Hepatocyte (in vitro differentiated cells): ENCODE measurements around the gene PI4KA. TPM values are rescaled to one million over a fixed set of nuclear protein-coding genes. Genes with fewer than 3 reads are reported as not detected.
A peak's percentile ranks its signal among the peaks of the same experiment; 100 is the strongest.

Source experiments
- DNase-seq: peaks from one replicate; pipeline ENCODE4 v3.0.0-alpha.2; 2016; ENCODE audit warnings: low spot score
- H2AFZ ChIP-seq: fragments of 200-600 bp; sonication (generic); 2 replicates; pipeline ENCODE4 v1.6.0; 2016; ENCODE audit warnings: antibody characterized with exemption, mild to moderate bottlenecking
- H3K27ac ChIP-seq: fragments of 200-600 bp; sonication (generic); 2 replicates; pipeline ENCODE4 v1.5.1; 2016; ENCODE audit warnings: mild to moderate bottlenecking
- H3K27me3 ChIP-seq: fragments of 200-600 bp; sonication (generic); 2 replicates; pipeline ENCODE4 v1.6.1; 2016
- H3K36me3 ChIP-seq: fragments of 200-600 bp; sonication (generic); replicated peaks from 2 replicates; pipeline ENCODE4 v1.5.1; 2016; ENCODE audit warnings: low read depth; ENCODE audit not compliant: insufficient read depth
- H3K4me1 ChIP-seq: fragments of 200-600 bp; sonication (generic); 2 replicates; pipeline ENCODE4 v1.5.1; 2016; ENCODE audit warnings: mild to moderate bottlenecking, moderate library complexity; ENCODE audit not compliant: insufficient read depth
- H3K4me2 ChIP-seq: fragments of 200-600 bp; sonication (generic); 2 replicates; pipeline ENCODE4 v1.6.0; 2016
- H3K4me3 ChIP-seq: fragments of 200-600 bp; sonication (generic); 2 replicates; pipeline ENCODE4 v1.5.1; 2016; ENCODE audit warnings: mild to moderate bottlenecking
- H3K79me2 ChIP-seq: fragments of 200-600 bp; sonication (generic); 2 replicates; pipeline ENCODE4 v1.6.0; 2017; ENCODE audit warnings: mild to moderate bottlenecking
- H3K9me2 ChIP-seq: fragments of 200-600 bp; sonication (generic); replicated peaks from 2 replicates; pipeline ENCODE4 v1.6.0; 2017; ENCODE audit warnings: mild to moderate bottlenecking; ENCODE audit not compliant: insufficient read depth
- H3K9me3 ChIP-seq: fragments of 200-600 bp; sonication (generic); 2 replicates; pipeline ENCODE4 v1.5.1; 2016; ENCODE audit warnings: low read depth, mild to moderate bottlenecking
- H4K20me1 ChIP-seq: fragments of 200-600 bp; sonication (generic); 2 replicates; pipeline ENCODE4 v1.6.0; 2016; ENCODE audit warnings: mild to moderate bottlenecking; ENCODE audit not compliant: insufficient read depth, poor library complexity, severe bottlenecking
- CTCF ChIP-seq: fragments of 200-600 bp; sonication (generic); IDR thresholded peaks from 2 replicates; pipeline ENCODE4 v1.5.1; 2016; ENCODE audit warnings: antibody characterized with exemption, mild to moderate bottlenecking; ENCODE audit not compliant: poor library complexity
- EZH2 ChIP-seq: fragments of 200-600 bp; sonication (generic); IDR thresholded peaks from 2 replicates; pipeline ENCODE4 v1.6.1; 2016; ENCODE audit warnings: antibody characterized with exemption, mild to moderate bottlenecking, borderline replicate concordance
- EZH2phosphoT487 ChIP-seq: fragments of 200-600 bp; sonication (generic); IDR thresholded peaks from one replicate; pipeline ENCODE4 v1.6.1; 2018; ENCODE audit warnings: antibody characterized with exemption, mild to moderate bottlenecking, low read depth, moderate library complexity; ENCODE audit not compliant: unreplicated experiment, severe bottlenecking
- WGBS: methylation state at CpG from one replicate; pipeline ENCODE4 v1.1.6; 2016; ENCODE audit warnings: low lambda C conversion rate; ENCODE audit errors: missing lambda C conversion rate; 5-methylcytosine and 5-hydroxymethylcytosine counted together
- polyA plus RNA-seq: library from polyadenylated mRNA; unstranded; fragments of >200 nt; fragmentation: Nextera tagmentation; extraction: Ambion mirVana; gene quantifications from 2 replicates; pipeline ENCODE4 v1.2.1, GENCODE V29; 2016
- total RNA-seq: library from RNA; depleted of rRNA; stranded (reverse); fragments of >200 nt; gene quantifications from 2 replicates; pipeline ENCODE4 v1.2.3, GENCODE V29; 2014

PI4KA gene
- total and polyA plus RNA-seq, 2 experiments from 2014 or later = 59.1 to 75.7 TPM

- no peak overlapping the region for H3K4me3 ChIP-seq
- WGBS = 97% methylated on average over 7 of the region's 7 CpGs
- H3K4me2 ChIP-seq = no peak overlapping the region
- H2AFZ ChIP-seq = no peak overlapping the region
- H3K36me3 ChIP-seq = no peaks in the 10 kb centered on the region
- no peaks in the 10 kb centered on the region for H3K9me2 ChIP-seq
- no peaks in the 10 kb centered on the region for H3K9me3 ChIP-seq
- no peaks in the 10 kb centered on the region for H3K4me1 ChIP-seq
- no peaks in the 10 kb centered on the region for H3K79me2 ChIP-seq
- TF ChIP-seq EZH2phosphoT487 (no peak), CTCF (no peak), EZH2 (no peak)
- DNase-seq = no peak
- H3K27me3 ChIP-seq = no peaks in the 10 kb centered on the region
- no peaks in the 10 kb centered on the region for H4K20me1 ChIP-seq
- H3K27ac ChIP-seq = no peak overlapping the region
Measured at GRCh38 chr22:20752104-20752741, 106.4 kb downstream of the PI4KA start.

DNA sequence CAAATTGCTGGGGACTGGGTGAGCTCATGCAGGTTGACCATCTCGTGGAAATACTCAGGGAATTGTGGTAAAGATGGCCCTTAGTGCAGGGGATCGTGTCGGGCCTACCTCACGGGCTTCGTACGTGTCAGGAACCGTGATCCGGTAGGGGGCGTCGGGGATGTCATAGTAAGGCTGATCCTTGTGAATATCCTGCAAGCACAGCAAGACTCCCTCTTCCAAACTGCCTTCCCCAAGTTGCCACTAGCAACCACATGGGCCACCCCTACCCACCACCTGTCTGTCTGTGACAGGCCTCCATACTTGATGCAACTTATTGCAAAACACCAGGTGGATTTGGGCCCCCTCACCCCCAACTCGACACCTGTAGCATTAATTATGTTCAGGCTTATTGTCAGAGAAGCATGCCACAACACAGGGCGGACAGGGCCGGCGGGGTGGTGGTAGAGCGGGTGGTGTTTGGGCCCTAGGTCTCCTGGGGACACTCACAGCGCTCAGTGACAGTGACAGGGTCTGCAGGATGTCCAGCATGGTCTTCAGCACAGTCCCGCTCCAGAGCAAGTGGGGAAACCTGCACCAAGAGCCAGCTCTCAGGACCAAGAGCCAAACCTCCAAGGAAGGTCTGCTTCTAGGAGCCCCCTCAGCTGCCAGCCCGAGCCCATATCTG lies 107.3 kb downstream of the PI4KA start:
- Histone ChIP-seq H3K4me3 (no peak overlapping the region), H3K79me2 (no peaks in the 10 kb centered on the region), H3K27ac (no peak overlapping the region), H3K9me2 (no peaks in the 10 kb centered on the region), H3K36me3 (no peaks in the 10 kb centered on the region), H4K20me1 (no peaks in the 10 kb centered on the region), H3K4me1 (no peaks in the 10 kb centered on the region), H3K9me3 (no peaks in the 10 kb centered on the region), H3K4me2 (no peak overlapping the region), H2AFZ (no peak overlapping the region), H3K27me3 (no peaks in the 10 kb centered on the region)
- no peak for DNase-seq
- TF ChIP-seq EZH2phosphoT487 = no peak
- 93% methylated on average over 18 of the region's 18 CpGs for WGBS

- peak; percentile 58 for DNase-seq
- no peaks in the 10 kb centered on the region for H4K20me1 ChIP-seq
- H3K4me2 ChIP-seq = no peak overlapping the region
- no peaks in the 10 kb centered on the region for H3K9me2 ChIP-seq
- TF ChIP-seq EZH2 (no peak), EZH2phosphoT487 (no peak), CTCF (no peak)
- no peak overlapping the region for H2AFZ ChIP-seq
- H3K4me3 ChIP-seq = no peak overlapping the region
- H3K27me3 ChIP-seq = no peaks in the 10 kb centered on the region
- no peaks in the 10 kb centered on the region for H3K36me3 ChIP-seq
- H3K79me2 ChIP-seq = no peaks in the 10 kb centered on the region
- 89% methylated on average over 9 of the region's 9 CpGs for WGBS
- no peaks in the 10 kb centered on the region for H3K4me1 ChIP-seq
- no peaks in the 10 kb centered on the region for H3K9me3 ChIP-seq
- H3K27ac ChIP-seq = no peak overlapping the region
Measured at GRCh38 chr22:20750461-20751184, 108.0 kb downstream of the PI4KA start.

- no peak overlapping the region for H3K4me3 ChIP-seq
- whole genome bisulfite sequencing = 95% methylated on average over 3 of the region's 3 CpGs
- no peaks in the 10 kb centered on the region for H3K36me3 ChIP-seq
- TF ChIP-seq EZH2 (no peak), EZH2phosphoT487 (no peak), CTCF (no peak)
- no peak for DNase-seq
- H3K27ac ChIP-seq = no peak overlapping the region
- H3K27me3 ChIP-seq = no peaks in the 10 kb centered on the region
- no peaks in the 10 kb centered on the region for H4K20me1 ChIP-seq
- H3K4me2 ChIP-seq = no peak overlapping the region
- no peaks in the 10 kb centered on the region for H3K79me2 ChIP-seq
- no peaks in the 10 kb centered on the region for H3K4me1 ChIP-seq
- no peaks in the 10 kb centered on the region for H3K9me3 ChIP-seq
- H2AFZ ChIP-seq = no peak overlapping the region
- H3K9me2 ChIP-seq = no peaks in the 10 kb centered on the region
Measured at GRCh38 chr22:20749453-20749852, 109.2 kb downstream of the PI4KA start.
